HG02798 (cell line): Measurements from ENCODE around the gene DYSF.

Experiments used
- ATAC-seq: cut with Tn5 transposase; IDR thresholded peaks from one replicate; pipeline ENCODE4 v1.9.1; 2021; ENCODE audit warnings: mild to moderate bottlenecking; ENCODE audit not compliant: unreplicated experiment, poor library complexity

Gene DYSF

DNA sequence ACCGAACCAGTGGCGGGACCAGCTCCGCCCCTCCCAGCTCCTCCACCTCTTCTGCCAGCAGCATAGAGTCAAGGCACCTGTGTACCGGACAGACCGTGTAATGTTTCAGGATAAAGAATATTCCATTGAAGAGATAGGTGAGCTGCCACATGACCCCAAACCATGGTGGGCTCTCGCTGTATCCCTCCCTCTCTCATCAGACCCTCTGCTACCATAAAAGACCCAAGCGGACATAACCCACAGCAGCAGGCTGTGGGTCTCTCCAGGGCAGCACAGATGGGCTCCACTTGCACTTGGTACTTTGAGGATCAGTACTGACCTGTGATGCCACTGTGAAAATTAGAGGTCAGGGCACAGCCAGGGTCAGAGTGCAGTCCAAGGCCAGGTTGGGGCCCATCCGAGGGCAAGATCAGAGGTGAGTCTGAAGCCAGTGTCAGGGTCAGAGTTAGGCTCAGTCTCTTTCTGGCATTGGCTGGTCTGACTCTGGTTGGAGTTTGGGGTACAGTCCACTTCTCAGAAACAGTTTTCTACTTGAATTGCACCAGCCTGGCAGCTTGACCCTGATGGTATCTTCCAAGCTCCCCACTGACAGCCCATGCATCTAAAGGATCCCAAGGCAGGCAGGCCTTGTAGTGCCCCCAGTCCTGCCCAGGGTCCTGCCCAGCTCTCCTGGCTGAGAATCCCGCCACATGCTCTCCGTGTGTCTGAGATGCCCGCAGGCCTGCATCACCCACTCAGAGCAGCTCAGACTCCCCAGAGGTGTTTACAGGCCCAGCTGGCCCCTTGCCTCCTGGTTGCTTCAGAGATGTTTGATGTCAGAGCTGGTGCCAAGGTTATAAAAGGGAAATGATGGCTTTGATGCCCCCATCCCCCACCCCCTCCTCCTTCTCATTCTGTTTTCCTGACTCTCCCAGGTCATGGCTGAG is 212.1 kb downstream of the DYSF start:
- no peak for ATAC-seq

GRCh38 chr2:71666094-71666474 is 212.7 kb downstream of the DYSF start:
- no peak for ATAC-seq

DNA sequence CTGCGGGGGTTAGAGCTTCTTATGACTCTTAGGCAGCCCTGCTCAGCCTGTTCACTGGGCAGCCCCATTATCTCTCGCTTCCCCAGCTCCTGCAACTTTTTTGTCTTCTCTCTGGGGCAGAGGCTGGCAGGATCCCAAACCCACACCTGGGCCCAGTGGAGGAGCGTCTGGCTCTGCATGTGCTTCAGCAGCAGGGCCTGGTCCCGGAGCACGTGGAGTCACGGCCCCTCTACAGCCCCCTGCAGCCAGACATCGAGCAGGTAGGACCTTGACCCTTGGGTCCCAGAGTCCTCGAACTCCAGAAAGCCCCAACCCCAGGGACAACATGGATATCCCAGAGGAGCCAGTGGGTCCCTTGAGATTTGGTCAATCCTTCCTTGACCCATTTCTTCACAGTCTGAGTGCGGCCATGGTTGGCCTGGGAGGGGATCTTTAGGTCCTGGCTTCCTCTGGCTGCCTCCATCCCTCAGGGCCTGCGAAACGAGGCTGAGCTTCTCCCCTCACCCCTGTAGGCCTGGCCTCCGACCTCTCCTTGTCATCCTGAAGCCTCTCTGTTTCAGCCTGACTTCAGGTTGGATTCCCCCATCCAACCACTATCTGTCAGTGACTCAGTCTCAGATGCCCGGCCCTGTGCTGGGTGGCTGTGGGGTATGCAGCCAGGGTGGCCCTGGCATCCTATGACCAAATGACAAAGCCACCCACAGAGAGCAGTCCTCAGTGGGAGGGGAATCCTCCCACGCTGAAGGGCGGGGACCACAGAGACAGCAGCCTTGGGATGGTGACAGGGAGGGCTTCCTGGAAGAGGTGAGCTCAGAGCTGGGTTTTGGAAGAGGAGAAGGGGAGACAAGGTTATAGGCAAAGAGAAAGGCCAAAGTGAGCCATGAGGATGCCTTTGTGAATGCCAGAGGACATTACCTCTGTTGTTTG is 214.2 kb downstream of the DYSF start:
- ATAC-seq = no peak

DNA sequence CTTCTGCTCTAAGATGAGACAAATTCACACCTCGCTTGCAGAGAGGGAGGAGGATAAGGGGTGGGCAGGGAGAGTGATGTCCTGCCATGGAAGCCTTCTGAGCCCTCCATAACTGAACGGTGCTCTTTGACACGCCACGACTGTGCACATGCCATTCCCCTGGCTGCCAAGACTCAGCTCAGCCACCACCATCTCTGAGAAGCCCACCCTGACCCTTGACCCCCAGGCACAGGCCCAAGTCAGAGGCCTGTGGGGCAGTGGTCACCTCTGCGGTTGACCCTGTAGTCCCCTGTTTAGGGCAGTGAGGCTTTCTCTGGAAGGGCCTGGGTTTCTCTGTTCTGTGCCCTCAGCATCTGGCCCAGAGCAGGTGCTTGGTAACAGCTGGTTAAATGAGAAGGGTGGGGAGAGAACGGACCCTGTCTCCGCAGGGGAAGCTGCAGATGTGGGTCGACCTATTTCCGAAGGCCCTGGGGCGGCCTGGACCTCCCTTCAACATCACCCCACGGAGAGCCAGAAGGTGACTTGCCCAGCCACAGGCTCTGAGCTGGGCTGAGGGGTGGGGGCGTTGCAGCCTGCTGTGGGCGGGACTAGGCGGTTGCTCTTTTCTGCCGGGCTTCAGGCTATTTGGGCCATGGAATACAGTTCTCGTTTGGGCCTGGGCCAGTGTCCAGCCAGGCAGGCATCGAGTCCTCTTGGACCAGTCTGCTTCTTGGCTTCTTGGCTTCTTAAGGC is 215.1 kb downstream of the DYSF start:
- no peak for ATAC-seq

DNA sequence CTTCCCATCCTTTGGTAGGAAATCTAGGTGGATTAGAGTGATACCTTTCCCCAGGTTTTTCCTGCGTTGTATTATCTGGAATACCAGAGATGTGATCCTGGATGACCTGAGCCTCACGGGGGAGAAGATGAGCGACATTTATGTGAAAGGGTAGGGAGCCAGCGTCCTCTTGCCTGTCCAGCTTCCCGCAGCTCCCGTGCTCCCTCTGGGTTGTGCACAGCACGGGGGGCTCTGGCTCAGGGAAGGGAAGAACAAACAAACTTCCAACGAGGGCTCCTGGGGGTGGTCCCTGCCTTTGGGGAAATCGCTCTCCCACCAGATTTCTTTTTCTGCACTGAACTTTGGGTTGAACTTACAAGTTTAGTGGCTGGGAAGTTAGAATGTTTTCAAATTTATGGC is 215.7 kb downstream of the DYSF start:
- no peak for ATAC-seq

GRCh38 chr2:71669628-71670429 is 216.5 kb downstream of the DYSF start:
- ATAC-seq = no peak

GRCh38 chr2:71670430-71670795 is 217.1 kb downstream of the DYSF start:
- no peak for ATAC-seq

- no peak for ATAC-seq
Observed at GRCh38 chr2:71671203-71671854, 218.0 kb downstream of the DYSF start.

DNA sequence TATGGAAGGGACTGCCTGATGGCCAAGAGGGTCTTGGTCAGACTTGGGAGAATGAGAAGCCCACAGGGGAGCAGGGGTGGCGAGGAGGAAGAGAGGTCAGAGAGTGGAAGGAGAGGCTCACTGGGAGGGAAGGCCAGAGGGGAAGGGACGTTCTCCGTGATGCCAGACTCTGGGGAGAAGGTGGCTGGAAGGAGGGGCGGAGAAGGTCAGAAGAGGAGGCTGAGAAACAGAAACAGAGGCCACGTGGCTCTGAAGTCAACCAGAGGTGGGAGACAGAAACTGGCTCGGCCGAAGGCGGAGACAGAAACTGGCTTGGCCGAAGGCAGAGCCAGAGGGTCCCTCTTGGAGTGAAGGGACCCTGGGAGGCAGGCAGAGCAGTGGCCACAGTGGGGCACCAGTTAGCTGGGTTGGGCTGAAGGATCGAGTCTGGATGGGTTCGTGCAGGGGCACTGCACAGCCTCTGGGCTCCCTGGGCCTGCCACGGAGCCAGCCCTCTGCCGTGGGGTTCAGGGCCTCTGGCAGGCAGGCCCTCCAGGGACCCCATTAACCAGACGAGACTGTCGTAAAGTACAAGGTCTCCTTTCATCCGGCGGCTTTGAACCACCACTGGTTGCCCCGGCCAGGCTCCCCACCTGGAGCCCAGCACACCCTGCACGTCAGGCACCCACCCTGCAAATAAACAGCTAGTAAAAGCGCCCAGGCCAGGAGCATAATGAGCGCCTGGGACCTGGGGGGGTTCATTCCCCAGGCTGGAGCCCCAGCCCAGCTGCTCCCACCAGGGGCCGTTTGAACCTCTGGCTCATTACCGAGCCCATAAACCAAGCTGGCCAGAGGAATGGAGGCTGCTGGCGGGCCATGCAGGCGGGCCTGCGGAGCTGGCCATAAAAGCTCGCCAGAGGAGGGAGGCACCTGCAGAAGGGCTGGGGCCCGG is 218.8 kb downstream of the DYSF start:
- no peak for ATAC-seq

- ATAC-seq = no peak
Observed at GRCh38 chr2:71672826-71673795, 219.8 kb downstream of the DYSF start.

DNA sequence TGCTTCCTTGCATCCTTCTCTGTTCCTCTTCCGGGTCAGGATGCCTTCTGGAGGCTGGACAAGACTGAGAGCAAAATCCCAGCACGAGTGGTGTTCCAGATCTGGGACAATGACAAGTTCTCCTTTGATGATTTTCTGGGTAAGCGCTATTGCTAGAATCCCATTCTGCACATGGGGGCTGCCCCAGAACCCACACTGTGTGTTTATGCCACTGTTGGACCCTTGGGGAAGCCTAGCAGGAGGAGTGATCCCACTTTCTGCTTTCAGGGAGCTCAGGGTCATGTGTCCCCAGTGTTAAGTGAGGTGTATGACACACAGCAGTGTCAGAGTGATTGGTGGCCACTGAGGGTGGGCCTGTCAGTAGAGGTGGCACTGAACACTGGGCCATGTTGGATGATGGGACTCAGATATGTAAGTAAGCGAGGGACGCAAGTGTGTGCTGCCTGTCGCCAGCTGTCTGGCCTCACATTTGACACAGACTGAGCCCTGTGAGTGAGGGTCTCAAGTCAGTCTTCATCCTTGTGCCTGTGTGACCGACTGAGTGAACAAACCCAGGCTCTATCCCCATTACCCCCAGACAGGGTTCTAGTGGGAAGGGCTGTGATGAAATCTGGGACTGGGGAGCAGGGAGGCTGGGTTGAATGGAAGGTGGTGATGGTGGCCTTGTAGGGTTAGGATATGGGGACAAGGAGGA is 220.9 kb downstream of the DYSF start:
- ATAC-seq = no peak

DNA sequence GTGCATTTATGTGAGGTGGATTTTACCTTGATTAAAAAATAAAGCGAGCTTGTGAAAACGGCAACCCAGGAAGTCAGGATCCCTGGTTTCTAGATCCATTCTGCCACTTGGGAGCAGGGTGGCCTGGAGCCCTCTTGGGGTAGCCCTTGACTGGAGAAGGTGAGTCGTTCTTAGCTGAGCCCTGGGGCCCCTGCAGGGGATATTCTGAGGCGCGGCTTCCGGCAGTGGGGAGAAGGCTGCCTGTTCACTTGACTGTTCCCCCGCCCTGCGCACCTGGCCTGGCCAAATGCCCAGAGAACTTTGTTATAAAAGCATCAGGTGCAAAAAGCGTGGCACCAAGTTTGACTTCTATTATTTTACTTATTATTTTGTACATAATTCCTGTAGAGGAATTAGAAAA is 221.9 kb downstream of the DYSF start:
- ATAC-seq = no peak

DNA sequence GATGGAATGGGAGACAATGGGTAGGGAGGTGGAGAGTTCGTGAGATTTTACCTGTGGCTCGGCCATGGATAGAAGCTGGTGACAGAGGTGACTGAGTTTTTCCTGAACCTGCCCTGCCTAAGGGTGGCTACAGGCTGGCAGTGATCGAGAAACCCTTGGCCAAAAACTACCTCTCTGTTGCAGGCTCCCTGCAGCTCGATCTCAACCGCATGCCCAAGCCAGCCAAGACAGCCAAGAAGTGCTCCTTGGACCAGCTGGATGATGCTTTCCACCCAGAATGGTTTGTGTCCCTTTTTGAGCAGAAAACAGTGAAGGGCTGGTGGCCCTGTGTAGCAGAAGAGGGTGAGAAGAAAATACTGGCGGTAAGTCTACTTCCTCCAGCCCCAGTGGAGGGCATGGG is 225.5 kb downstream of the DYSF start:
- no peak for ATAC-seq

- no peak for ATAC-seq
Observed at GRCh38 chr2:71679491-71679890, 226.1 kb downstream of the DYSF start.

DNA sequence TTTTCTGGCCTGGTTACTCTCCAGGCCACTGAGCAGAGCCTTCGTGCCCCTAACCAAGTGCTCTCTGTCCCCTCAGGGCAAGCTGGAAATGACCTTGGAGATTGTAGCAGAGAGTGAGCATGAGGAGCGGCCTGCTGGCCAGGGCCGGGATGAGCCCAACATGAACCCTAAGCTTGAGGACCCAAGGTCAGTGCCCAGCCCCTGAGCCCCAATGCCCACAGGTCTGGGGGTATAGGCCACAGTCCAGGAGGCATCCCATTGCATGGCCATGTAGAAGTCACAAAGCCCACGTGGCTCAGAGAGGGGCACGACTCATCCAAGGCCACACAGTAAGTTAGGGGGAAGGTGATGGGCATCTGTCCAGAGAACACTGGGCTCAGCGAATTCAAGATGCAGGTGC is 227.6 kb downstream of the DYSF start:
- ATAC-seq = no peak

GRCh38 chr2:71681626-71682025 is 228.3 kb downstream of the DYSF start:
- ATAC-seq = no peak

DNA sequence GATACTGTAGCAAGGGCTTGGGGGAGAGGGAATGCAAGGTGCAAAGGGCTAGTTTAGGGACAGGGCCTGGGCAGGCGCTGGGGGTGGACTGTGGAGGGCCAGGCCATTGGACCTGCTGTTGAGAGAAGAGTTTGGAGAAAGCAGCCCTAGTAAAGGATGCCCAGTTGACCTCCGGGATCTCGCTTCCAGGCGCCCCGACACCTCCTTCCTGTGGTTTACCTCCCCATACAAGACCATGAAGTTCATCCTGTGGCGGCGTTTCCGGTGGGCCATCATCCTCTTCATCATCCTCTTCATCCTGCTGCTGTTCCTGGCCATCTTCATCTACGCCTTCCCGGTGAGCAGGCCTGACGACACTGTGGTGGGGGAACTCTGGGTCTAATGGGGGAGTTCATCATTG is 229.0 kb downstream of the DYSF start:
- ATAC-seq = no peak
